Liver (tissue), 9 donors: ENCODE results near the gene CLEC4E. TPM values are rescaled to one million over a fixed set of nuclear protein-coding genes. Genes with fewer than 3 reads are reported as not detected.

ENCODE experiments used
- DNase-seq: peaks from one replicate; pipeline ENCODE4 v3.0.0-alpha.2; 2017; ENCODE audit warnings: low spot score
- H3K27ac ChIP-seq, 2 donors: one replicate each; pipeline ENCODE4 v1.7.0; 2013; ENCODE audit warnings: inconsistent platforms in 2 of 2, low read length in 2 of 2, control low read depth in 1 of 2, low read depth in 1 of 2, mild to moderate bottlenecking in 1 of 2
- H3K27me3 ChIP-seq, 4 donors: one replicate each; pipeline versions ENCODE4 v1.6.1 to v1.7.0; 2013; ENCODE audit warnings: low read length in 3 of 4, inconsistent platforms in 1 of 4, mild to moderate bottlenecking in 1 of 4, moderate library complexity in 1 of 4; ENCODE audit not compliant: control insufficient read depth in 4 of 4, insufficient read depth in 4 of 4
- H3K36me3 ChIP-seq, 4 donors: one replicate each; pipeline versions ENCODE4 v1.6.1 to v1.7.0; 2013; ENCODE audit warnings: low read length in 3 of 4, mild to moderate bottlenecking in 3 of 4, low read depth in 1 of 4, moderate library complexity in 1 of 4; ENCODE audit not compliant: control insufficient read depth in 4 of 4, insufficient read depth in 3 of 4
- H3K4me1 ChIP-seq, 4 donors: one replicate each; pipeline versions ENCODE4 v1.6.1 to v1.7.0; 2013; ENCODE audit warnings: low read length in 3 of 4, mild to moderate bottlenecking in 3 of 4, moderate library complexity in 1 of 4; ENCODE audit not compliant: control insufficient read depth in 4 of 4, insufficient read depth in 4 of 4
- H3K4me3 ChIP-seq, 3 donors: one replicate each; pipeline versions ENCODE4 v1.6.1 to v1.7.0; 2013; ENCODE audit warnings: low read length in 3 of 3, control low read depth in 1 of 3, low read depth in 1 of 3, mild to moderate bottlenecking in 1 of 3
- H3K9ac ChIP-seq, 2 donors: one replicate each; pipeline ENCODE4 v1.7.0; 2013; ENCODE audit warnings: low read length in 2 of 2, mild to moderate bottlenecking in 2 of 2, moderate library complexity in 2 of 2, control low read depth in 1 of 2, low read depth in 1 of 2
- H3K9me3 ChIP-seq, 4 donors: one replicate each; pipeline versions ENCODE4 v1.6.1 to v1.7.0; 2013; ENCODE audit warnings: low read length in 3 of 4; ENCODE audit not compliant: control insufficient read depth in 4 of 4
- ATF3 ChIP-seq: IDR thresholded peaks from 2 replicates; pipeline ENCODE4 v1.6.1; 2016; ENCODE audit warnings: antibody characterized with exemption
- CTCF ChIP-seq: fragments of 150-350 bp; IDR thresholded peaks from 2 replicates; pipeline ENCODE4 v1.5.1; 2017; ENCODE audit warnings: improper control_type of control experiment, low read depth, low read length; ENCODE audit not compliant: missing input control
- EGR1 ChIP-seq, 2 donors: IDR thresholded peaks; 2 replicates each; pipeline ENCODE4 v1.6.1; 2016 to 2018; ENCODE audit warnings: antibody characterized with exemption in 2 of 2, low read depth in 2 of 2
- FOXA1 ChIP-seq: IDR thresholded peaks from 2 replicates; pipeline ENCODE4 v1.6.1; 2016; ENCODE audit warnings: antibody characterized with exemption
- FOXA2 ChIP-seq: IDR thresholded peaks from 2 replicates; pipeline ENCODE4 v1.6.1; 2016; ENCODE audit warnings: antibody characterized with exemption
- GABPA ChIP-seq, 2 donors: IDR thresholded peaks in 1 of 2; conservative IDR thresholded peaks in 1 of 2; 2 replicates each; pipeline ENCODE4 v1.6.1; 2016; ENCODE audit warnings: antibody characterized with exemption in 2 of 2, mild to moderate bottlenecking in 1 of 2, moderate library complexity in 1 of 2
- HNF4A ChIP-seq, 2 donors: conservative IDR thresholded peaks; 2 replicates each; pipeline ENCODE4 v1.6.1; 2016; ENCODE audit warnings: antibody characterized with exemption in 2 of 2, mild to moderate bottlenecking in 2 of 2
- HNF4G ChIP-seq: IDR thresholded peaks from 2 replicates; pipeline ENCODE4 v1.6.1; 2016; ENCODE audit warnings: antibody characterized with exemption
- JUND ChIP-seq, 2 donors: IDR thresholded peaks; 2 replicates each; pipeline ENCODE4 v1.6.1; 2016; ENCODE audit warnings: antibody characterized with exemption in 2 of 2
- NR2F2 ChIP-seq: IDR thresholded peaks from 2 replicates; pipeline ENCODE4 v1.6.1; 2016; ENCODE audit warnings: antibody characterized with exemption
- RAD21 ChIP-seq, 2 donors: IDR thresholded peaks; 2 replicates each; pipeline ENCODE4 v1.6.1; 2016; ENCODE audit warnings: antibody characterized with exemption in 2 of 2, mild to moderate bottlenecking in 2 of 2
- REST ChIP-seq: IDR thresholded peaks from 2 replicates; pipeline ENCODE4 v1.6.1; 2016; ENCODE audit warnings: antibody characterized with exemption, mild to moderate bottlenecking
- RXRA ChIP-seq, 2 donors: IDR thresholded peaks; 2 replicates each; pipeline ENCODE4 v1.6.1; 2017 to 2018; ENCODE audit warnings: antibody characterized with exemption in 2 of 2, mild to moderate bottlenecking in 1 of 2
- SP1 ChIP-seq: IDR thresholded peaks from 2 replicates; pipeline ENCODE4 v1.6.1; 2018; ENCODE audit warnings: antibody characterized with exemption, mild to moderate bottlenecking
- TAF1 ChIP-seq: conservative IDR thresholded peaks from 2 replicates; pipeline ENCODE4 v1.6.1; 2016; ENCODE audit warnings: antibody characterized with exemption, mild to moderate bottlenecking
- YY1 ChIP-seq: IDR thresholded peaks from 2 replicates; pipeline ENCODE4 v1.6.1; 2016; ENCODE audit warnings: antibody characterized with exemption, mild to moderate bottlenecking
- ZBTB33 ChIP-seq: IDR thresholded peaks from 2 replicates; pipeline ENCODE4 v1.6.1; 2016; ENCODE audit warnings: antibody characterized with exemption
- WGBS: extraction: QIAGEN DNeasy Blood & Tissue Kit; methylation state at CpG from one replicate; pipeline ENCODE4 v1.1.7; 2013; 5-methylcytosine and 5-hydroxymethylcytosine counted together
- polyA plus RNA-seq, 2 donors: library from polyadenylated mRNA; stranded (reverse) in 1 of 2; unstranded in 1 of 2; fragments of 200-250 nt in 1 of 2; fragments of >200 nt in 1 of 2; fragmentation: Nextera tagmentation in 1 of 2; extraction: Ambion mirVana in 1 of 2; gene quantifications; one replicate each; pipeline versions ENCODE4 v1.2.1 to v1.2.3, GENCODE V29; 2013 to 2015
- total RNA-seq, 2 donors: library from RNA; depleted of rRNA; stranded (reverse); fragments of >200 nt; gene quantifications; one replicate each; pipeline ENCODE4 v1.2.3, GENCODE V29; 2014
- donor health status: healthy.
- donor health status: healthy.
- donor health status: healthy.
- donor health status: healthy.
- donor health status: healthy.

Gene CLEC4E
- total and polyA plus RNA-seq, 4 donors = 0.05 to 2.9 (median 1.7) TPM

- no peaks in the 10 kb centered on the region for H3K9me3 ChIP-seq
- DNase-seq = no peak
- no peak overlapping the region for H3K4me3 ChIP-seq
- H3K36me3 ChIP-seq = no peaks in the 10 kb centered on the region
- no peak overlapping the region for H3K9ac ChIP-seq
- TF ChIP-seq FOXA2 (no peak), REST (no peak), TAF1 (no peak), RAD21 (IDR thresholded peaks at IDR 0.05) (no peak), RXRA (IDR thresholded peaks at IDR 0.05) (no peak), HNF4A (conservative IDR thresholded peaks at IDR 0.05) (no peak), HNF4G (no peak), YY1 (no peak), JUND (IDR thresholded peaks at IDR 0.05) (no peak), CTCF (no peak), ZBTB33 (no peak), GABPA (IDR thresholded peaks at IDR 0.05 in 1 of 2, conservative IDR thresholded peaks at IDR 0.05 in 1 of 2) (no peak), ATF3 (no peak), NR2F2 (no peak), EGR1 (IDR thresholded peaks at IDR 0.05; ENCODE audit: low read depth in 2 of 2) (no peak), FOXA1 (no peak)
- H3K27ac ChIP-seq = no peak overlapping the region
- no peaks in the 10 kb centered on the region for H3K4me1 ChIP-seq
- WGBS = 89% methylated on average over 11 of the region's 11 CpGs
- H3K27me3 ChIP-seq = no peaks in the 10 kb centered on the region
Observed at GRCh38 chr12:8559676-8560075, 19.0 kb upstream of the CLEC4E start.

GRCh38 chr12:8556531-8557097 is 15.9 kb upstream of the CLEC4E start:
- H3K9me3 ChIP-seq = no peaks in the 10 kb centered on the region
- TF ChIP-seq CTCF (no peak), FOXA2 (no peak), SP1 (no peak), REST (no peak), HNF4A (conservative IDR thresholded peaks at IDR 0.05) (no peak), FOXA1 (no peak)
- H3K27me3 ChIP-seq = no peaks in the 10 kb centered on the region
- WGBS = 83% methylated on average over 2 of the region's 2 CpGs
- no peak overlapping the region for H3K4me3 ChIP-seq
- no peaks in the 10 kb centered on the region for H3K4me1 ChIP-seq
- no peak overlapping the region for H3K9ac ChIP-seq
- no peak for DNase-seq
- H3K27ac ChIP-seq = no peak overlapping the region
- H3K36me3 ChIP-seq = no peaks in the 10 kb centered on the region
